Measurements from ENCODE around the gene ATG4C. TPM values are rescaled to one million over a fixed set of nuclear protein-coding genes. Genes with fewer than 3 reads are reported as not detected.
"Not testable (repeated sequence)": the region's sequence is repeated elsewhere in the genome, so short reads cannot be mapped to it uniquely, and the experiment has no call there.

Gene ATG4C
- polyA plus RNA-seq, 1 donor (not counting 4 experiments of a cell fraction or from before 2014, with no cell fraction given): 9.1 TPM

DNA sequence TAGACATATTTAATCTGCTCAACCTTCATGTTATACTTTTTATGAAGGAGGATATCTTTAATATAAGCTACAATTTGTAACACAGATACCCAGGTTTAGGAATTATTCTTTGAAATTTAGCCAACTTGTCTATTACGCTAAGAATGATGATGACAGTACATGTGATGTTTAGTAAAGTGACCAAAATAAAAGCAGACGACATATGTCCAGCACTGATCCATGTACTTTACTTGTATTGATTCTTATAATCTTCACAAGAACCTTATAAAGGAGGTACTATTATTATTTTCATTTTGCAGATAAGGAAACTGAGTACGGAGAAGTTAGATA is 37.2 kb upstream of the ATG4C start:
- FAIRE-seq (no peak), DNase-seq (ENCODE audit: low read depth, low spot score) (no peak)
- TF ChIP-seq, protein P1, sequence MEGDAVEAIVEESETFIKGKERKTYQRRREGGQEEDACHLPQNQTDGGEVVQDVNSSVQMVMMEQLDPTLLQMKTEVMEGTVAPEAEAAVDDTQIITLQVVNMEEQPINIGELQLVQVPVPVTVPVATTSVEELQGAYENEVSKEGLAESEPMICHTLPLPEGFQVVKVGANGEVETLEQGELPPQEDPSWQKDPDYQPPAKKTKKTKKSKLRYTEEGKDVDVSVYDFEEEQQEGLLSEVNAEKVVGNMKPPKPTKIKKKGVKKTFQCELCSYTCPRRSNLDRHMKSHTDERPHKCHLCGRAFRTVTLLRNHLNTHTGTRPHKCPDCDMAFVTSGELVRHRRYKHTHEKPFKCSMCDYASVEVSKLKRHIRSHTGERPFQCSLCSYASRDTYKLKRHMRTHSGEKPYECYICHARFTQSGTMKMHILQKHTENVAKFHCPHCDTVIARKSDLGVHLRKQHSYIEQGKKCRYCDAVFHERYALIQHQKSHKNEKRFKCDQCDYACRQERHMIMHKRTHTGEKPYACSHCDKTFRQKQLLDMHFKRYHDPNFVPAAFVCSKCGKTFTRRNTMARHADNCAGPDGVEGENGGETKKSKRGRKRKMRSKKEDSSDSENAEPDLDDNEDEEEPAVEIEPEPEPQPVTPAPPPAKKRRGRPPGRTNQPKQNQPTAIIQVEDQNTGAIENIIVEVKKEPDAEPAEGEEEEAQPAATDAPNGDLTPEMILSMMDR (optimal IDR thresholded peaks at IDR 0.05 in 1 of 3, IDR thresholded peaks at IDR 0.05 in 1 of 3, conservative IDR thresholded peaks at IDR 0.05 in 1 of 3; ENCODE audit: extremely low read depth in 1 of 3, insufficient read depth in 2 of 3, low read length in 3 of 3): no peak
- no peak for TF ChIP-seq EZH2 (IDR thresholded peaks at IDR 0.05; ENCODE audit: low read length)
- peaks cover 4% of the 10 kb centered on the region for H3K4me1 ChIP-seq (ENCODE audit: control insufficient read depth, extremely low read depth, insufficient read depth, low read length)
- no peaks in the 10 kb centered on the region for H3K36me3 ChIP-seq (ENCODE audit: control insufficient read depth in 2 of 2, extremely low read depth in 1 of 2, insufficient read depth in 2 of 2, low read length in 2 of 2)
- H3K9me3 ChIP-seq (ENCODE audit: control insufficient read depth, low read depth, low read length): no peaks in the 10 kb centered on the region
- no peak overlapping the region for H3K4me2 ChIP-seq (ENCODE audit: control insufficient read depth, extremely low read depth, insufficient read depth, low read depth, low read length)
- no peaks in the 10 kb centered on the region for H3K79me2 ChIP-seq (ENCODE audit: control insufficient read depth, insufficient read depth, low read length)
- H3K9me1 ChIP-seq (ENCODE audit: control insufficient read depth, extremely low read depth, insufficient read depth, low read length): no peaks in the 10 kb centered on the region
- H2AFZ ChIP-seq (ENCODE audit: control insufficient read depth, low read length): no peak overlapping the region
- no peak overlapping the region for H3K9ac ChIP-seq (ENCODE audit: control insufficient read depth, extremely low read depth, insufficient read depth, low read length)
- no peak overlapping the region for H3K27ac ChIP-seq (ENCODE audit: control insufficient read depth, insufficient read depth, low read length)
- H3K27me3 ChIP-seq (ENCODE audit: control insufficient read depth, extremely low read depth, insufficient read depth, low read length): no peaks in the 10 kb centered on the region
- H3K4me3 ChIP-seq (ENCODE audit: control insufficient read depth in 2 of 3, extremely low read depth in 1 of 3, insufficient read depth in 2 of 3, low read depth in 1 of 3, low read length in 3 of 3): no peak overlapping the region
- no peaks in the 10 kb centered on the region for H4K20me1 ChIP-seq (ENCODE audit: control insufficient read depth, extremely low read depth, insufficient read depth, low read length)
- dilution Hi-C loops (cut with MboI; ENCODE audit: extremely low pct_ligation_motif_present, low sequenced_read_pairs): no loop called here

DNA sequence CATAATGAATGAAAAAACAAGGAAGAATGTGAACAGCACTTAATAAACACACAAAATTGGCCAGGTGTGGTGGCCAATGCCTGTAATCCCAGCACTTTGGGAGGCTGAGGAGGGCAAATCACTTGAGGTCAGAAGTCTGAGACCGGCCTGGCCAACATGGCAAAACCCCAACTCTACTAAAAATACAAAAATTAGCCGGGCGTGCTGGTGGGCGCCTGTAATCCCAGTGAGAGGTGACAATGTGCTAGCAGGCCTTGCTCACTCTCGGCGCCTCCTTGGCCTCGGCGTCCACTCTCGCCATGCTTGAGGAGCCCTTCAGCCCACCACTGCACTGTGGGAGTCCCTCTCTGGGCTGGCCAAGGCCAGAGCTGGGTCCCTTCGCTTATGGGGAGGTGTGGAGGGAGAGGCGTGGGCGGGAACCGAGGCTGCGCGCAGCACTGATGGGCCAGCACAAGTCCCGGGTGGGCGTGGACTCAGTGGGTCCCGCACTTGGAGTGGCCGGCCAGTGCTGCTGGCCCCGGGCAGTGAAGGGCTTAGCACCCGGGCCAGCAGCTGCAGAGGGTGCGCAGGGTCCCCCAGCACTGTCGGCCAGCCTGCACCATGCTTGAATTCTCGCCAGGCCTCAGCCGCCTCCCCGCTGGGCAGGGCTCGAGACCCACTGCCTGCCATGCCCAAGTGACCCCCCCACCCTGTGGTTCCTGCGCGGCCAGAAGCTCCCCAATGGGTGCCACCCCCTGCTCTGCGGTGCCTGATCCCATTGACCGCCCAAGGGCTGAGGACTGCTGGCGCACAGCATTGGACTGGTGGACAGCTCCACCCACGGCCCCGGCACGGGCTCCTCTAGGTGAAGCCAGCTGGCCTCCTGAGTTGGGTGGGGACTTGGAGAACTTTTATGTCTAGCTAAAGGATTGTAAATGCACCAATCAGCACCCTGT is 30.6 kb upstream of the ATG4C start:
- DNase-seq (ENCODE audit: low read depth, low spot score) (no peak), FAIRE-seq (no peak)
- Histone ChIP-seq H2AFZ (ENCODE audit: control insufficient read depth, low read length) (no peak overlapping the region), H3K27me3 (ENCODE audit: control insufficient read depth, extremely low read depth, insufficient read depth, low read length) (no peaks in the 10 kb centered on the region), H3K9me1 (ENCODE audit: control insufficient read depth, extremely low read depth, insufficient read depth, low read length) (no peaks in the 10 kb centered on the region), H3K36me3 (ENCODE audit: control insufficient read depth in 2 of 2, extremely low read depth in 1 of 2, insufficient read depth in 2 of 2, low read length in 2 of 2) (no peaks in the 10 kb centered on the region), H3K9ac (ENCODE audit: control insufficient read depth, extremely low read depth, insufficient read depth, low read length) (no peak overlapping the region), H3K79me2 (ENCODE audit: control insufficient read depth, insufficient read depth, low read length) (no peaks in the 10 kb centered on the region), H4K20me1 (ENCODE audit: control insufficient read depth, extremely low read depth, insufficient read depth, low read length) (no peaks in the 10 kb centered on the region), H3K9me3 (ENCODE audit: control insufficient read depth, low read depth, low read length) (no peaks in the 10 kb centered on the region), H3K4me2 (ENCODE audit: control insufficient read depth, extremely low read depth, insufficient read depth, low read depth, low read length) (no peak overlapping the region), H3K4me3 (ENCODE audit: control insufficient read depth in 2 of 3, extremely low read depth in 1 of 3, insufficient read depth in 2 of 3, low read depth in 1 of 3, low read length in 3 of 3) (no peak overlapping the region), H3K4me1 (ENCODE audit: control insufficient read depth, extremely low read depth, insufficient read depth, low read length) (no peaks in the 10 kb centered on the region), H3K27ac (ENCODE audit: control insufficient read depth, insufficient read depth, low read length) (no peak overlapping the region)
- dilution Hi-C loops (cut with MboI; ENCODE audit: extremely low pct_ligation_motif_present, low sequenced_read_pairs): no loop called here
- no peak for TF ChIP-seq EZH2 (IDR thresholded peaks at IDR 0.05; ENCODE audit: low read length)
- TF ChIP-seq, protein P1 (optimal IDR thresholded peaks at IDR 0.05 in 1 of 3, IDR thresholded peaks at IDR 0.05 in 1 of 3, conservative IDR thresholded peaks at IDR 0.05 in 1 of 3; ENCODE audit: extremely low read depth in 1 of 3, insufficient read depth in 2 of 3, low read length in 3 of 3): no peak

DNA sequence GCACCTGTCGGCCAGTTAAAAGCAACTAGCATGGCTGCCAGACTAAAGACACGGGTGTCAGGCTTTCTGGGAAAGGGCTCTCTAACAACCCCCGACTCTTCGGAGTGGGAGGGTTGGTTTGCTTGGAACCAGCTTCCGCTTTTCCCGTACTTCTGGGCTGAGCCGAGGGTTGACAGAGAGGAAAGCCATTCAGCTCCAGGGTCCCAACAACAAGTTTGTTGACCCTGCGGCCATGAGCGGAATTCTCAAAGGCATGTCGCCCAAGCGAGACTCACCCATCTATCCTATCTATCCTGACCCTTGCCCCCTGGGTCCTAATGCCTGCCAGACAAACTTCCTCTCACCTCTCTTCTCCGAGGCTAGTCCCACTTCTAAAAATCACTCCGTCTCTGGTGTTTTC is 29.0 kb upstream of the ATG4C start:
- H3K4me3 ChIP-seq (ENCODE audit: control insufficient read depth in 2 of 3, extremely low read depth in 1 of 3, insufficient read depth in 2 of 3, low read depth in 1 of 3, low read length in 3 of 3); H3K27me3 ChIP-seq (ENCODE audit: control insufficient read depth, extremely low read depth, insufficient read depth, low read length); H3K9me1 ChIP-seq (ENCODE audit: control insufficient read depth, extremely low read depth, insufficient read depth, low read length); H3K27ac ChIP-seq (ENCODE audit: control insufficient read depth, insufficient read depth, low read length); dilution Hi-C loops (cut with MboI; ENCODE audit: extremely low pct_ligation_motif_present, low sequenced_read_pairs); H3K9me3 ChIP-seq (ENCODE audit: control insufficient read depth, low read depth, low read length); H3K9ac ChIP-seq (ENCODE audit: control insufficient read depth, extremely low read depth, insufficient read depth, low read length); H2AFZ ChIP-seq (ENCODE audit: control insufficient read depth, low read length); H3K4me2 ChIP-seq (ENCODE audit: control insufficient read depth, extremely low read depth, insufficient read depth, low read depth, low read length); H3K4me1 ChIP-seq (ENCODE audit: control insufficient read depth, extremely low read depth, insufficient read depth, low read length); FAIRE-seq; H3K36me3 ChIP-seq (ENCODE audit: control insufficient read depth in 2 of 2, extremely low read depth in 1 of 2, insufficient read depth in 2 of 2, low read length in 2 of 2); H3K79me2 ChIP-seq (ENCODE audit: control insufficient read depth, insufficient read depth, low read length); DNase-seq (ENCODE audit: low read depth, low spot score); H4K20me1 ChIP-seq (ENCODE audit: control insufficient read depth, extremely low read depth, insufficient read depth, low read length): not testable (repeated sequence)

Data from keratinocyte (primary cell).